Stimulated activated naive B cell treated with anti-CD40 and anti-IgM and Interleukin-4, amounts not matched to agents 10 μg/mL and 1 μg/mL and 100 μg/mL, for 72 hours (primary cell): ENCODE data around the gene NT5DC3.
A peak's percentile ranks its signal among the peaks of the same experiment; 100 is the strongest.

ENCODE experiments used
- ATAC-seq, 2 donors: fragments of 150-1000 bp; cut with Tn5 transposase; replicated peaks; 2 replicates each; pipeline ENCODE4 v1.10.0; 2021; ENCODE audit warnings: moderate library complexity in 1 of 2
- DNase-seq: peaks from one replicate; pipeline ENCODE4 v3.0.0; 2021
- H3K27ac Mint-ChIP-seq: one replicate; pipeline ENCODE4 v1.8.0; 2022; ENCODE audit warnings: mild to moderate bottlenecking, mixed read lengths
- H3K27me3 Mint-ChIP-seq, 2 donors: one replicate each; pipeline ENCODE4 v1.8.0; 2022; ENCODE audit warnings: mixed read lengths in 2 of 2
- H3K36me3 Mint-ChIP-seq, 2 donors: one replicate each; pipeline ENCODE4 v1.8.0; 2022; ENCODE audit warnings: mixed read lengths in 2 of 2, mild to moderate bottlenecking in 1 of 2
- H3K4me1 Mint-ChIP-seq, 2 donors: one replicate each; pipeline ENCODE4 v1.8.0; 2022; ENCODE audit warnings: mixed read lengths in 2 of 2, mild to moderate bottlenecking in 1 of 2
- H3K4me3 Mint-ChIP-seq, 2 donors: one replicate each; pipeline ENCODE4 v1.8.0; 2022; ENCODE audit warnings: mild to moderate bottlenecking in 2 of 2, mixed read lengths in 2 of 2, moderate library complexity in 1 of 2
- H3K9me3 Mint-ChIP-seq, 2 donors: one replicate each; pipeline ENCODE4 v1.8.0; 2022; ENCODE audit warnings: mixed read lengths in 2 of 2, mild to moderate bottlenecking in 1 of 2

Gene NT5DC3

GRCh38 chr12:103782399-103782798 is 58.6 kb downstream of the NT5DC3 start:
- ATAC-seq (no peak), DNase-seq (no peak)
- Mint-ChIP-seq H3K4me1 (no peaks in the 10 kb centered on the region), H3K27me3 (no peaks in the 10 kb centered on the region), H3K36me3 (peaks cover 44 to 61% of the 10 kb centered on the region in 2 donors), H3K27ac (no peak overlapping the region), H3K9me3 (peaks cover 0 to 5% of the 10 kb centered on the region in 2 donors), H3K4me3 (no peak overlapping the region)

- Mint-ChIP-seq H3K4me3 (no peak overlapping the region), H3K27me3 (no peaks in the 10 kb centered on the region), H3K27ac (no peak overlapping the region), H3K36me3 (peaks cover 54 to 71% of the 10 kb centered on the region in 2 donors), H3K4me1 (no peaks in the 10 kb centered on the region), H3K9me3 (peaks cover 0 to 1% of the 10 kb centered on the region in 2 donors)
- no peak for ATAC-seq
- no peak for DNase-seq
These were observed 60.0 kb downstream of the NT5DC3 start for GRCh38 chr12:103780992-103781391.

- H3K27me3 Mint-ChIP-seq = no peaks in the 10 kb centered on the region
- ATAC-seq (no peak), DNase-seq (no peak)
- no peak overlapping the region for H3K4me3 Mint-ChIP-seq
- peaks cover 59 to 75% of the 10 kb centered on the region in 2 donors for H3K36me3 Mint-ChIP-seq
- H3K27ac Mint-ChIP-seq = no peak overlapping the region
- no peaks in the 10 kb centered on the region for H3K9me3 Mint-ChIP-seq
- H3K4me1 Mint-ChIP-seq = no peaks in the 10 kb centered on the region
These were observed 61.0 kb downstream of the NT5DC3 start for GRCh38 chr12:103780093-103780440.

GRCh38 chr12:103779410-103780092 is 61.5 kb downstream of the NT5DC3 start:
- Mint-ChIP-seq H3K4me3 (no peak overlapping the region), H3K36me3 (peaks cover 61 to 76% of the 10 kb centered on the region in 2 donors), H3K9me3 (no peaks in the 10 kb centered on the region), H3K27ac (no peak overlapping the region), H3K27me3 (no peaks in the 10 kb centered on the region), H3K4me1 (no peaks in the 10 kb centered on the region)
- DNase-seq = no peak
- no peak for ATAC-seq

- no peak for ATAC-seq
- Mint-ChIP-seq H3K27me3 (no peaks in the 10 kb centered on the region), H3K4me3 (no peak overlapping the region), H3K36me3 (peaks cover 55 to 68% of the 10 kb centered on the region in 2 donors), H3K27ac (no peak overlapping the region), H3K4me1 (no peaks in the 10 kb centered on the region), H3K9me3 (no peaks in the 10 kb centered on the region)
- DNase-seq = no peak
These were observed 62.3 kb downstream of the NT5DC3 start for GRCh38 chr12:103778781-103779180.

- no peaks in the 10 kb centered on the region for H3K9me3 Mint-ChIP-seq
- no peaks in the 10 kb centered on the region for H3K4me1 Mint-ChIP-seq
- H3K27ac Mint-ChIP-seq = no peak overlapping the region
- ATAC-seq = no peak
- no peaks in the 10 kb centered on the region for H3K27me3 Mint-ChIP-seq
- H3K4me3 Mint-ChIP-seq = no peak overlapping the region
- H3K36me3 Mint-ChIP-seq = peaks cover 48 to 57% of the 10 kb centered on the region in 2 donors
- DNase-seq = no peak
These were observed 66.0 kb downstream of the NT5DC3 start for GRCh38 chr12:103774977-103775560.

GRCh38 chr12:103773109-103773910 is 67.7 kb downstream of the NT5DC3 start:
- DNase-seq (no peak), ATAC-seq (no peak)
- Mint-ChIP-seq H3K27ac (no peak overlapping the region), H3K4me3 (no peak overlapping the region), H3K36me3 (peaks cover 45 to 51% of the 10 kb centered on the region in 2 donors), H3K27me3 (no peaks in the 10 kb centered on the region), H3K4me1 (no peaks in the 10 kb centered on the region), H3K9me3 (no peaks in the 10 kb centered on the region)

- Mint-ChIP-seq H3K4me1 (no peaks in the 10 kb centered on the region), H3K27ac (no peak overlapping the region), H3K9me3 (no peaks in the 10 kb centered on the region), H3K4me3 (no peak overlapping the region), H3K36me3 (peaks cover 41 to 46% of the 10 kb centered on the region in 2 donors), H3K27me3 (no peaks in the 10 kb centered on the region)
- no peak for DNase-seq
- ATAC-seq = no peak
These were observed 68.5 kb downstream of the NT5DC3 start for GRCh38 chr12:103772367-103773108.

GRCh38 chr12:103771466-103771865 is 69.6 kb downstream of the NT5DC3 start:
- Mint-ChIP-seq H3K36me3 (peaks cover 34 to 45% of the 10 kb centered on the region in 2 donors), H3K27me3 (no peaks in the 10 kb centered on the region), H3K9me3 (no peaks in the 10 kb centered on the region), H3K4me3 (no peak overlapping the region), H3K4me1 (no peaks in the 10 kb centered on the region), H3K27ac (no peak overlapping the region)
- DNase-seq = no peak
- no peak for ATAC-seq

GRCh38 chr12:103769240-103769945 is 71.6 kb downstream of the NT5DC3 start:
- no peaks in the 10 kb centered on the region for H3K27me3 Mint-ChIP-seq
- H3K36me3 Mint-ChIP-seq = peaks cover 25 to 36% of the 10 kb centered on the region in 2 donors
- no peak for ATAC-seq
- H3K4me1 Mint-ChIP-seq = no peaks in the 10 kb centered on the region
- H3K9me3 Mint-ChIP-seq = no peaks in the 10 kb centered on the region
- peak overlapping the region; percentile 51 for H3K27ac Mint-ChIP-seq
- DNase-seq = no peak
- H3K4me3 Mint-ChIP-seq = no peak overlapping the region

- no peak for ATAC-seq
- H3K4me3 Mint-ChIP-seq = no peak overlapping the region
- H3K36me3 Mint-ChIP-seq = peaks cover 25 to 37% of the 10 kb centered on the region in 2 donors
- peak overlapping the region; percentile 14 for H3K27ac Mint-ChIP-seq
- no peaks in the 10 kb centered on the region for H3K27me3 Mint-ChIP-seq
- H3K9me3 Mint-ChIP-seq = no peaks in the 10 kb centered on the region
- no peak for DNase-seq
- H3K4me1 Mint-ChIP-seq = no peaks in the 10 kb centered on the region
These were observed 72.4 kb downstream of the NT5DC3 start for GRCh38 chr12:103768467-103769123.

- no peak overlapping the region for H3K27ac Mint-ChIP-seq
- H3K4me1 Mint-ChIP-seq = no peaks in the 10 kb centered on the region
- ATAC-seq = no peak
These were observed 75.0 kb downstream of the NT5DC3 start for GRCh38 chr12:103766028-103766427.

GRCh38 chr12:103765322-103765721 is 75.7 kb downstream of the NT5DC3 start:
- no peaks in the 10 kb centered on the region for H3K27me3 Mint-ChIP-seq
- DNase-seq = no peak
- H3K36me3 Mint-ChIP-seq = peaks cover 29 to 41% of the 10 kb centered on the region in 2 donors

More at GRCh38 chr12:103766028-103766427, 75.0 kb downstream of the NT5DC3 start:
- no peaks in the 10 kb centered on the region for H3K27me3 Mint-ChIP-seq
- H3K9me3 Mint-ChIP-seq = no peaks in the 10 kb centered on the region
- H3K4me3 Mint-ChIP-seq = no peak overlapping the region
- peaks cover 27 to 39% of the 10 kb centered on the region in 2 donors for H3K36me3 Mint-ChIP-seq
- DNase-seq = no peak

More at GRCh38 chr12:103765322-103765721, 75.7 kb downstream of the NT5DC3 start:
- Mint-ChIP-seq H3K4me3 (no peak overlapping the region), H3K4me1 (no peaks in the 10 kb centered on the region), H3K27ac (no peak overlapping the region), H3K9me3 (no peaks in the 10 kb centered on the region)
- no peak for ATAC-seq
